NCI-H748 (cell line): Measurements from ENCODE around the gene DRICH1.
"Not testable (repeated sequence)": the region's sequence is repeated elsewhere in the genome, so short reads cannot be mapped to it uniquely, and the experiment has no call there.

Experiments used
- DNase-seq: peaks from one replicate; lab custom pipeline; 2025; ENCODE audit not compliant: unreplicated experiment; lab: John Stamatoyannopoulos, UW

The DRICH1 gene

GRCh38 chr22:23632178-23632577, at the start of gene DRICH1:
Gene DRICH1, minus strand, starts transcription at chr22:23632321. Its CDS starts 298 bp downstream, at chr22:23632023.
- DNase-seq: no peak

- DNase-seq: no peak
Observed at GRCh38 chr22:23681026-23681809, 49.1 kb upstream of the DRICH1 start.

- DNase-seq: no peak
Observed at GRCh38 chr22:23678133-23678532, 46.0 kb upstream of the DRICH1 start.

- DNase-seq: no peak
Observed at GRCh38 chr22:23677701-23677995, 45.5 kb upstream of the DRICH1 start.

DNA sequence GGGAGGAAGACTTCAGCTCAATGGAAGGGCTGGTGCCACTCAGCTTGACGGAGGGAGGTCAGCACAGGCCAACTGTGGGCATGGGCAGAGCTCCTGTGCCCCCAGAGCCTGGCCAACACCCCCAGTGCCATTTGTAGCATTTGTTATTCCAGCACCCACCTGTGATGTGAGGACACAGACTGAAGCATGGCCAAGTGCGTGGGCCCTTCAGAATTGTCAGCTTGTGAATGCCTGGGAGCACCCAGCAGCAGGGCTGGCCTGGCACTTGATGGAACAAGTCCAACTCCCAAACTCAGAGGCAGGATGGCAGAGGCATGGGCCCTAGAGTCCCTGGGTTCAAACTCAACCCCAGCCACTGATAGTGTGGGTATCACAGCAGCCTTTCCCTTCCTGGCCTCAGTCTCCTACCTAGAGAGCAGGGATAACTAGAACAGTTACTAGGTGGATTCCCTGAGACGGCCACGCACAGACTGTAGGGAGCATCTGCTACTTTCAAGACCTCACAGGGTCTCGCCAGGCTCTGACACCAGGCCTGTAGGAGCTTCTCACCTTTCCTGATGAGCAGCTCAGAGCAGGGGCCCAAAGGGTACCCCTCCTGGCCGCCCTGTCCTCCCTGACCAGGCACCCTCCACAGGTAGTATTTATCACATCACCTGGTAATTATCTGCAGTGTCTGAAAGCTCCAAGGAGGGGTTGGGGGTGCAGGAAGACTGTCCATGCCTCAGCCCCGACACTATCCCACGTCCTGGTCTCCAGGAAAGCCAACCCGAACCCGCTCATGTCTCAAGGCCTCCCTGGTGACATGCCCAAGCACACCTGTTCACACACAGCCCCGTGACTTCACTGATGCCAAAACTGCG, 45.0 kb upstream of the DRICH1 start:
- not testable (repeated sequence) for DNase-seq

DNA sequence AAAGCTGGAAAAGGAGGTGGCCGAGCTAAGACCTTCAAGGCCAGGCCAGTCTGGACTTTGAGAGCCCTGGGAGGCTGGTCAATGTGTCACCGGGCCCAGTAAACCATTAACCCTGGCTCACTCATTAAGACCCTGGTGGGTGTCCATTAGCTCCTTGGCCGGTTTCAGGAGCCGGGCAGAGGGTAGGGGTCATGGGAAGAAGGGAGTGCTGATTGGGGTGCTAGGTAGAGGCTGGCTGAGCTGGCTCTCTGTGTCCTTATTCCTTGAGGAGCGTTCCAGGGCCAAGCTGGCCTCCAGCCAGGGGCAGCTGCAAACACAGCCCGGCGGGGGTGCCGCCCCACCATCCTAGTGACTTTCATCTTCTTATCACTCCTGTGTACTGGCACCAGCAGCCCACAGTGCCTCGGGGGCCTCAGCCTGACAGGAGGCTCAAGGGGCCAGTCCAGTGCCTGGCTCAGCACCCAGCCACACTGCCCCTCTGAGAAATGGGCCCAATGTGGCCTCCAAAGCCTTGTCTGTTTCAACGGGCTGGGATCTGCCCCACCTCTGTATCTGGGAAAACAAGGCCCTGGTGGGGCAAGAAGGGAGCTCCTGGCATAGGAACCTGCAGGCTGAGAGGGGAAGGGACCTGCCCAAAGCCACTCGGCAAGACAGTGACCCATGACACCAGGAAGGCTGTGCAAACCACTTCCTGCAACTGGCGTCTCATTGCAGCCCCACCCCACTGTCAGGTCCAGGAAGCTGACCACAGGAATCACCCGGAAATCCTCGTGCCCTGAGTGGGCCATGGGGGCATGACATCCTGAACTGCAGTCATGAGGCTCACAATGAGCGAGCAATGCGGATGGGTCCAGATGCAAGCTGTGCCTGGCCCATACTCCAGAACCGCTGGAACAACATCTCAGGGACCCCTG, 43.6 kb upstream of the DRICH1 start:
- DNase-seq: no peak

GRCh38 chr22:23674886-23675501, 42.9 kb upstream of the DRICH1 start:
- DNase-seq: not testable (repeated sequence)

DNA sequence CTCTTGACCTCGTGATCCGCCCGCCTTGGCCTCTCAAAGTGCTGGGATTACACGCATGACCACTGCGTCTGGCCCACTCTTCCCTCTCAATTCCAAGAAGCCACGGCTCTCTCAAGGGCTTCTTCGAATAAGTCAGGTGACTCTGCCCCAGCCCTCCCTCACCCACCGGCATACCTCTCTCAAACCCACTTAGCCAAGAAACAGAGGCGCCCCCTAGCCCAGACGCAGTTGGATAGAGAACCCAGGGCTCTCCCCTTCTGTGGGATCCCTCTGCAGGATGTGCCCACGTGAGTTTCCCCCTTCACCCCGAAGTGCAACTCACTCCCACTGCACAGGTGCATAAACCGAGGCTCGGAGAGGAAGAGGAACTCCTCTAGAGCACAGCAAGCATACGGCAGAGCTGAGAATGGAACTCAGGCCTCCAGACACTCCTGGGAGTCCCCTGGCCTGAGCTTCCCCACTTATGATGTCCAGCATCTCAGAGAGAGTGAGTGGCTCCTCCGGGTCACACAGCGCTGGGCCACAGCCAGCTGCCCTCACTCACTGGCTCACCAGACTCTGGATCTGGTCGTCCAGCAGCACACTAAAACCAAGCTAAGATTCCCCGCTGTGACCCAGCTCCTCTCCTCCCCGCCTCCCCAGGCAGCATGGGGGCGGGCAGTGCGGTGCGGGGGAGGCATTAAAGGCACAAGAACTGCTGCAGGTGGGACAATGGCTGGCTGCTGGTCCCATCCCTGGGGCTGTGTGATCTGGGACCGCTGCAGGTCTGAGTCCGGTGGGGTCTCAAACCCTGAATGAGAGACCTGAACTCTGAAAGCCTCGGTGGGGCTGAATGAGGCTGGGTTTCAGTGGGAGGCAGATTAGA, 41.9 kb upstream of the DRICH1 start:
- DNase-seq: no peak

DNA sequence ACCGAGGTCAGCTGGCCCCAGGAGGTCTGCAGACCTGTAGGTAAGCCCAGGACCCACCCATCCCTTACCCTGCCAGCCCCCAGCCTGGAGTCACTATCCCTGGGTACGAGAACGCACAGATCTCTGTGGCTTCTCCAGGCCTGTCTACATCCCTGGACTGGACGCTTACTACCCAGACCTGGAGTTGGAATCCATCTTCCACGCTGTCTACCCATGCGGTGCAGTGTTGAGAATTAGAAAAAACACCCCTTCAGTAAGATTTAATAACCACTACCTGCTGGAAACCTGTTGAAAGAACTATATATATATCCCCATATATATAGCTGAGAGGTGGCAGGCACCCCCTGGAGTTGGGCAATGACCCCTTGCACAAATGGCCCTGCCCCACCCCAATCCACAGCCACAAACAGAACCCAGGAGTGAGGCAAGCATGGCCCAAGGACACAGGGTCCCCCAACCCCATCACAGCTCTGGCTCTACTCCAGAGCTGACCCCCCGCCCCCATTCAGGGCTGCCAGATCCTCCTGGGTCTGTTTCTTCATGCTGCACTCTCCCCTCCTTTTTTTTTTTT, 41.0 kb upstream of the DRICH1 start:
- DNase-seq: no peak

DNA sequence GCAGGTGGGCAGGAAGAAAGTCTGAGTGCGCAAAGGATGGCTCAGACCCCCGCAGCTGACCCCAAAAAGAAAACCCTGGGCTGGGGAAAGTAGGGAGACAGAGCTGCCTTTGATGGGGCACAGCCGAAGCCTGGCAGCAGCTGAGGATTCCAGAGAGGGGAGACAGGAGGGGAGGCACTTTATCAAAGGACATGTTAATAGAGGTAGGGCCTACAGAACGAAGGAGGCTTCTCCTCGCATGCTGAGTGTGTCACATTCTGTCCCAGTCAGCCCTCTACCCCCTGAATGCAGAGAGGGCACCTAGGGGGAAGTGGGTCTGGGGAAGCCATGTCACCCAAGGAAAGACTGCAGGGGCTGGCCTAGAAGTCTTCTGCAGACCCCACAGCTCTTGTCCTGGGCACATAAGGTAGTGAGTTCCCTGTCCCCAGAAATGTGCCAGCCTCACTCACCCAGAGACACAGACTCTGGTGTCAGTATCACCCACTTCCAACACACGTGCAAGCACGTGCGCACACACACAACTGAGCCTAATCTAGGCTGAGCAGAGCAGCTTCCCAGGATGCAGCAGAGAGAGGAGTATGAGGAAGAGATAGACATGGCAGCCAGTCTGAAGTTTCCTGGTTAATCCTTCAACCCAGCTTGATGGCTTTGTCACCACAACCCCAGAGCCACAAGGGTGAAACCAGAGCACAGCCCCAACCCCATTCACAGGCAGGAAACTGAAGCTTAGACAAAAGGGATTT, 40.4 kb upstream of the DRICH1 start:
- DNase-seq: not testable (repeated sequence)

GRCh38 chr22:23671387-23671786, 39.3 kb upstream of the DRICH1 start:
- DNase-seq: not testable (repeated sequence)

- DNase-seq: no peak
Observed at GRCh38 chr22:23670378-23671295, 38.5 kb upstream of the DRICH1 start.

- not testable (repeated sequence) for DNase-seq
Observed at GRCh38 chr22:23660381-23660780, 28.3 kb upstream of the DRICH1 start.

- no peak for DNase-seq
Observed at GRCh38 chr22:23657727-23658126, 25.6 kb upstream of the DRICH1 start.

DNA sequence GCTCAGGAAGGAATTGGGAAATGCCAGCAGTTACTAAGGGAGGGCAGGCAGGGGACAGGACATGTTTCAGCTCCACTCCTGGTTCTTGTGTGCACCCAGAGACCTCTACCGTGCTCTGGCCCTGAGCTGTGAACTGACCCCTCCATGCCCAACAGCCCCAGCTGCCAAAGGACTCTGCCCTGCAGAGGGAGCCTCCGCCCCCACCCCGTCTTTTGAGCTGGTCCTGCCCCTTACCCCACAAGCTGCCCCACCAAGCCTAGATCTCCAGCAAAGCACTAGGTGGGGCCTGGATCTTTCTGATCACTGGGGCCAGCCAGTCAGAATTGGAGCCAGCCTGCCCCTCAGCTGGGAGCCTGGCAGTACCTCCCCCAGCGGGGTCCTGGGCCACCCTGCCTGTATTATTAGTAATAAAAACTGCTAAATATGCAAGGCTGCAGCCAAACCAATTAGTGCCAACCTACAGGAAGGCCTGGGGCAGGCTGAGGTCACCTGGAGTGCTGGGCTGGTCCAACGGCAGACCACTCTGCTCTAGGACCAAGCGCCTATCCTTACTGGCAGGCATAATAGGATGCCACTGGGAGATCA, 23.9 kb upstream of the DRICH1 start:
- no peak for DNase-seq

DNA sequence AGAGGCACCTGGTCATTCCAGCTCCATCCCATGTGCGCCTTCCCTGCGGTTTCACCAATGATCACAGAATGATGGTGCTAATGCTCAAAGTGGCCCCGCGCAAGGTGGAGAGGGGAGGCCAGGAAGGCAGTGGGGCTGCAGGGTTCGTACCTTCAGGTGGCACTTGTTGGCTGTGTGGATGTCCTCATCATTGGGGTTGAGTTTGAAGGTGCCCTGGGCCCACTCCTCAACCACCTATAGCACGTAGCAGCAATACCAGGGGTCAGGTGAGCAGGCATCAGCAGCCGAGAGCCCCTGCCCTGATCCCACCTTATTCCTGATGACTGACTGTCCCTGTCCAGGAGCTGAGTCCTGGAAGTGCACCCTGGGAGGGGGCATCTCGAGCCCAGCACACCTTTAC, 20.6 kb upstream of the DRICH1 start:
- DNase-seq: no peak

DNA sequence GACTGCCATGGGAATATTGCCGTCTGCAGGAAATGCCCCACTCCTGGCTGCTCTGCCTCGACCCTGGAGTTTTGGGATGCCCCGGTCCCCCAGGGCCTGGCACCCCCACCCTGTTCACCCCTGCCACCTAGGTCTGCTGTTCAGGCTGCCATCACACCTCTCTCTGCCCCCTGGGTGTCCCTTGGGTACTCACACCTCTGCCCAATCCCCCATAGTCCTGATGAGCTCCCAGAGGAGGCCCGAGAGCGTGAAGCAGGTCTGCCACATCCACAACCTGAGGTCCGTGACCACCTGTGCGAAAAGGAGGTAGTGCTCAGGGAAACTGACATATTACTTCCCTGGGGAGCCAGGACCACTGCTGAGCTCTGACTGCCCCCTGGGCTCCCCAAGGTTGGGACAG, 20.2 kb upstream of the DRICH1 start:
- DNase-seq: no peak
